Astrocyte (in vitro differentiated cells and primary cell): Measurements from ENCODE around the gene LCLAT1.

Experiments
- EZH2 ChIP-seq: IDR thresholded peaks from 2 replicates; pipeline ENCODE4 v1.6.1; 2012; ENCODE audit warnings: mild to moderate bottlenecking, low read length, inconsistent platforms; ENCODE audit not compliant: insufficient read depth
- TF ChIP-seq, protein P1 (sequence below): IDR thresholded peaks from 2 replicates; pipeline ENCODE4 v1.5.1; 2011; ENCODE audit warnings: low read depth, mild to moderate bottlenecking, inconsistent platforms, low read length, moderate library complexity; ENCODE audit not compliant: insufficient read depth

DNA sequence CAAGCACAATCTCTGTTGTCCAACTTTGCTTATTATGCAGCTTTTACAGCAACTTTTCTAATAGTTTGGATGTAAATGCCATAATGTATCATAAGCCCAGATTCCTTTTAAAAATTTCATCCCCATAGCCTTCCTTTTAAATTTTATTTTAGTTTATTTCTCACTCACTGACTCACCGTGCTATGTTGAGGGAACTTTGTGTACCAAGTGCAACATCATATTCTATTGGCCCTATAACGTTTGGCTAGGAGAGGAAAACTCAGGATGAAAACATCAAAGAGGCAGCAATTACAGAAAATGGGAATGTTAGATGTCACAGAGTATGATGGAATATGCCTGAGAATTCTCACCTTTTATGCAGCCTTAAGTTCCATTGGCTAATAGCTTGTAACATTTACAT lies 135.5 kb downstream of the LCLAT1 start:
- TF ChIP-seq, protein P1, sequence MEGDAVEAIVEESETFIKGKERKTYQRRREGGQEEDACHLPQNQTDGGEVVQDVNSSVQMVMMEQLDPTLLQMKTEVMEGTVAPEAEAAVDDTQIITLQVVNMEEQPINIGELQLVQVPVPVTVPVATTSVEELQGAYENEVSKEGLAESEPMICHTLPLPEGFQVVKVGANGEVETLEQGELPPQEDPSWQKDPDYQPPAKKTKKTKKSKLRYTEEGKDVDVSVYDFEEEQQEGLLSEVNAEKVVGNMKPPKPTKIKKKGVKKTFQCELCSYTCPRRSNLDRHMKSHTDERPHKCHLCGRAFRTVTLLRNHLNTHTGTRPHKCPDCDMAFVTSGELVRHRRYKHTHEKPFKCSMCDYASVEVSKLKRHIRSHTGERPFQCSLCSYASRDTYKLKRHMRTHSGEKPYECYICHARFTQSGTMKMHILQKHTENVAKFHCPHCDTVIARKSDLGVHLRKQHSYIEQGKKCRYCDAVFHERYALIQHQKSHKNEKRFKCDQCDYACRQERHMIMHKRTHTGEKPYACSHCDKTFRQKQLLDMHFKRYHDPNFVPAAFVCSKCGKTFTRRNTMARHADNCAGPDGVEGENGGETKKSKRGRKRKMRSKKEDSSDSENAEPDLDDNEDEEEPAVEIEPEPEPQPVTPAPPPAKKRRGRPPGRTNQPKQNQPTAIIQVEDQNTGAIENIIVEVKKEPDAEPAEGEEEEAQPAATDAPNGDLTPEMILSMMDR: no peak
- no peak for TF ChIP-seq EZH2
